Renal pelvis (tissue), 4 donors: Measurements from ENCODE around the gene CCDC191. TPM values are rescaled to one million over a fixed set of nuclear protein-coding genes. Genes with fewer than 3 reads are reported as not detected.

ENCODE experiments used
- DNase-seq: peaks from one replicate; pipeline ENCODE4 v3.0.0-alpha.2; 2013
- polyA plus RNA-seq, 3 donors: library from polyadenylated mRNA; unstranded; fragments of 120-200 nt; gene quantifications; one replicate each; pipeline ENCODE4 v1.2.1, GENCODE V29; 2013; ENCODE audit not compliant: insufficient read length in 3 of 3

CCDC191 gene
- polyA plus RNA-seq, 3 donors, result 13.4 to 31.5 (median 24.3) TPM

GRCh38 chr3:113966172-113966571, 90.2 kb downstream of the CCDC191 start:
- no peak for DNase-seq

GRCh38 chr3:113963879-113964278, 92.4 kb downstream of the CCDC191 start:
- DNase-seq, result no peak

GRCh38 chr3:113954091-113954685, 102.1 kb downstream of the CCDC191 start:
- DNase-seq, result no peak

GRCh38 chr3:113953677-113954076, 102.6 kb downstream of the CCDC191 start:
- DNase-seq, result no peak

- no peak for DNase-seq
These were observed 103.4 kb downstream of the CCDC191 start for GRCh38 chr3:113952921-113953320.

GRCh38 chr3:113948015-113948917, 108.1 kb downstream of the CCDC191 start:
- DNase-seq, result peak; percentile 38

- peak; percentile 35 for DNase-seq
These were observed 108.8 kb downstream of the CCDC191 start, which contains the start of gene ZDHHC23 for GRCh38 chr3:113947372-113948014. Gene ZDHHC23 (plus strand): TSS chr3:113948013. CDS start chr3:113948803, 790 bp downstream.

GRCh38 chr3:113946831-113947230, 109.5 kb downstream of the CCDC191 start:
- no peak for DNase-seq

- DNase-seq, result no peak
These were observed 128.8 kb downstream of the CCDC191 start for GRCh38 chr3:113927556-113927955.

- no peak for DNase-seq
These were observed 141.7 kb downstream of the CCDC191 start for GRCh38 chr3:113914646-113915045.

Other genes with a start within 250 kb of the CCDC191 start
- 10 to 100 TPM; 19.0 to 25.2 (median 23.5) TPM for gene GRAMD1C, start 217.7 kb downstream of the CCDC191 start, polyA plus RNA-seq
- gene ZDHHC23, start 108.5 kb downstream of the CCDC191 start, polyA plus RNA-seq, result 10 to 100 TPM in 2 of 3 donors, 1 to 10 TPM in 1; 9.0 to 16.7 (median 14.2) TPM
- gene QTRT2, start 211 bp upstream of the CCDC191 start, polyA plus RNA-seq, result 10 to 100 TPM; 22.9 to 34.2 (median 30.4) TPM
- not detected for gene DRD3, start 122.5 kb upstream of the CCDC191 start, polyA plus RNA-seq
- gene ZNF80, start 181.1 kb upstream of the CCDC191 start, polyA plus RNA-seq, result under 1 TPM in 1 of 3 donors, not detected in 2; 0.13 TPM
- under 1 TPM in 2 of 3 donors, not detected in 1; 0.06 to 0.10 TPM for gene TIGIT, start 237.5 kb upstream of the CCDC191 start, polyA plus RNA-seq